ENCODE measurements around the gene TUBB1.

Gene TUBB1

GRCh38 chr20:59073582-59073981 is 54.4 kb downstream of the TUBB1 start:
- no peaks in the 10 kb centered on the region for H3F3A ChIP-seq (ENCODE audit: insufficient read depth, low read length)
- no peak overlapping the region for H2AFZ ChIP-seq (ENCODE audit: low read length)
- H3K4me2 ChIP-seq (ENCODE audit: low read depth, low read length), result no peak overlapping the region
- H3K9ac ChIP-seq (ENCODE audit: low read length), result no peak overlapping the region
- DNase-seq, result no peak
- H3K4me3 ChIP-seq (ENCODE audit: low read length), result no peak overlapping the region
- peaks cover 74% of the 10 kb centered on the region for H3K27me3 ChIP-seq (replicated peaks; ENCODE audit: insufficient read depth, low read length)
- no peaks in the 10 kb centered on the region for H3K36me3 ChIP-seq (replicated peaks; ENCODE audit: insufficient read depth, low read length)
- H3K79me2 ChIP-seq (ENCODE audit: low read length), result no peaks in the 10 kb centered on the region
- no peaks in the 10 kb centered on the region for H3K9me2 ChIP-seq (replicated peaks; ENCODE audit: insufficient read depth, low read length)
- TF ChIP-seq EZH2 (optimal IDR thresholded peaks at IDR 0.05; ENCODE audit: low read depth, low read length) (no peak), EZH2phosphoT487 (IDR thresholded peaks at IDR 0.05; ENCODE audit: low read length) (no peak)
- TF ChIP-seq, protein P1, sequence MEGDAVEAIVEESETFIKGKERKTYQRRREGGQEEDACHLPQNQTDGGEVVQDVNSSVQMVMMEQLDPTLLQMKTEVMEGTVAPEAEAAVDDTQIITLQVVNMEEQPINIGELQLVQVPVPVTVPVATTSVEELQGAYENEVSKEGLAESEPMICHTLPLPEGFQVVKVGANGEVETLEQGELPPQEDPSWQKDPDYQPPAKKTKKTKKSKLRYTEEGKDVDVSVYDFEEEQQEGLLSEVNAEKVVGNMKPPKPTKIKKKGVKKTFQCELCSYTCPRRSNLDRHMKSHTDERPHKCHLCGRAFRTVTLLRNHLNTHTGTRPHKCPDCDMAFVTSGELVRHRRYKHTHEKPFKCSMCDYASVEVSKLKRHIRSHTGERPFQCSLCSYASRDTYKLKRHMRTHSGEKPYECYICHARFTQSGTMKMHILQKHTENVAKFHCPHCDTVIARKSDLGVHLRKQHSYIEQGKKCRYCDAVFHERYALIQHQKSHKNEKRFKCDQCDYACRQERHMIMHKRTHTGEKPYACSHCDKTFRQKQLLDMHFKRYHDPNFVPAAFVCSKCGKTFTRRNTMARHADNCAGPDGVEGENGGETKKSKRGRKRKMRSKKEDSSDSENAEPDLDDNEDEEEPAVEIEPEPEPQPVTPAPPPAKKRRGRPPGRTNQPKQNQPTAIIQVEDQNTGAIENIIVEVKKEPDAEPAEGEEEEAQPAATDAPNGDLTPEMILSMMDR (IDR thresholded peaks at IDR 0.05; ENCODE audit: low read length), result no peak
- H3K27ac ChIP-seq (ENCODE audit: low read length), result no peak overlapping the region
- no peaks in the 10 kb centered on the region for H3K4me1 ChIP-seq (ENCODE audit: low read length)
- H3K9me3 ChIP-seq (replicated peaks; ENCODE audit: insufficient read depth, low read length), result no peaks in the 10 kb centered on the region
- no peaks in the 10 kb centered on the region for H4K20me1 ChIP-seq (ENCODE audit: insufficient read depth, low read length)

GRCh38 chr20:59074456-59074855 is 55.2 kb downstream of the TUBB1 start:
- H3F3A ChIP-seq (ENCODE audit: insufficient read depth, low read length), result no peaks in the 10 kb centered on the region
- H3K36me3 ChIP-seq (replicated peaks; ENCODE audit: insufficient read depth, low read length), result no peaks in the 10 kb centered on the region
- no peaks in the 10 kb centered on the region for H3K79me2 ChIP-seq (ENCODE audit: low read length)
- no peak overlapping the region for H3K9ac ChIP-seq (ENCODE audit: low read length)
- no peak overlapping the region for H3K27ac ChIP-seq (ENCODE audit: low read length)
- peaks cover 78% of the 10 kb centered on the region for H3K27me3 ChIP-seq (replicated peaks; ENCODE audit: insufficient read depth, low read length)
- no peak overlapping the region for H3K4me2 ChIP-seq (ENCODE audit: low read depth, low read length)
- no peaks in the 10 kb centered on the region for H4K20me1 ChIP-seq (ENCODE audit: insufficient read depth, low read length)
- TF ChIP-seq EZH2 (optimal IDR thresholded peaks at IDR 0.05; ENCODE audit: low read depth, low read length) (no peak), EZH2phosphoT487 (IDR thresholded peaks at IDR 0.05; ENCODE audit: low read length) (no peak)
- TF ChIP-seq, protein P1 (IDR thresholded peaks at IDR 0.05; ENCODE audit: low read length), result no peak
- no peak for DNase-seq
- H3K4me1 ChIP-seq (ENCODE audit: low read length), result no peaks in the 10 kb centered on the region
- no peak overlapping the region for H3K4me3 ChIP-seq (ENCODE audit: low read length)
- no peaks in the 10 kb centered on the region for H3K9me2 ChIP-seq (replicated peaks; ENCODE audit: insufficient read depth, low read length)
- H3K9me3 ChIP-seq (replicated peaks; ENCODE audit: insufficient read depth, low read length), result no peaks in the 10 kb centered on the region
- H2AFZ ChIP-seq (ENCODE audit: low read length), result no peak overlapping the region

- no peak for DNase-seq
- no peaks in the 10 kb centered on the region for H3K36me3 ChIP-seq (replicated peaks; ENCODE audit: insufficient read depth, low read length)
- H3F3A ChIP-seq (ENCODE audit: insufficient read depth, low read length), result no peaks in the 10 kb centered on the region
- no peaks in the 10 kb centered on the region for H3K4me1 ChIP-seq (ENCODE audit: low read length)
- H3K9ac ChIP-seq (ENCODE audit: low read length), result no peak overlapping the region
- H2AFZ ChIP-seq (ENCODE audit: low read length), result no peak overlapping the region
- no peaks in the 10 kb centered on the region for H4K20me1 ChIP-seq (ENCODE audit: insufficient read depth, low read length)
- H3K79me2 ChIP-seq (ENCODE audit: low read length), result no peaks in the 10 kb centered on the region
- H3K9me2 ChIP-seq (replicated peaks; ENCODE audit: insufficient read depth, low read length), result no peaks in the 10 kb centered on the region
- H3K4me3 ChIP-seq (ENCODE audit: low read length), result no peak overlapping the region
- H3K9me3 ChIP-seq (replicated peaks; ENCODE audit: insufficient read depth, low read length), result no peaks in the 10 kb centered on the region
- H3K27me3 ChIP-seq (replicated peaks; ENCODE audit: insufficient read depth, low read length), result peaks cover 79% of the 10 kb centered on the region
- TF ChIP-seq, protein P1 (IDR thresholded peaks at IDR 0.05; ENCODE audit: low read length), result no peak
- TF ChIP-seq EZH2 (optimal IDR thresholded peaks at IDR 0.05; ENCODE audit: low read depth, low read length), result no peak
- TF ChIP-seq EZH2phosphoT487 (IDR thresholded peaks at IDR 0.05; ENCODE audit: low read length), result no peak
- no peak overlapping the region for H3K4me2 ChIP-seq (ENCODE audit: low read depth, low read length)
- no peak overlapping the region for H3K27ac ChIP-seq (ENCODE audit: low read length)
Measured at GRCh38 chr20:59075934-59076508, 56.8 kb downstream of the TUBB1 start.
